ENCODE results near the gene VIL1. TPM values are rescaled to one million over a fixed set of nuclear protein-coding genes. Genes with fewer than 3 reads are reported as not detected.

VIL1 gene
- total RNA-seq, 1 experiment from 2014 or later: 0.18 TPM

GRCh38 chr2:218391202-218391601 is 27.7 kb upstream of the VIL1 start:
- Histone ChIP-seq H3K36me3 (ENCODE audit: control insufficient read depth, insufficient read depth, low read length) (no peaks in the 10 kb centered on the region), H3K27me3 (ENCODE audit: control insufficient read depth, insufficient read depth, low read length) (no peaks in the 10 kb centered on the region), H3K27ac (ENCODE audit: low read length) (no peak overlapping the region), H3K9me3 (ENCODE audit: control insufficient read depth, insufficient read depth, low read depth, low read length) (no peaks in the 10 kb centered on the region), H3K4me3 (ENCODE audit: low read depth in 2 of 2, low read length in 2 of 2) (no peak overlapping the region), H3K4me1 (ENCODE audit: control insufficient read depth, insufficient read depth, low read length) (peaks cover 17% of the 10 kb centered on the region)
- ATAC-seq (no peak), DNase-seq (ENCODE audit: low read depth, low spot score) (no peak)
- intact Hi-C loops (cut with micrococcal nuclease; ENCODE audit: unreplicated experiment): no loop called here
- in situ Hi-C loops (cut with HindIII; ENCODE audit: low pct_unique_long_range_greater_than_20kb, low sequenced_read_pairs): no loop called here
- no TSS peak for BruUV-seq (replicated peaks)
- CTCF ChIA-PET: no interaction called here
- POLR2A ChIA-PET: no interaction called here
- TF ChIP-seq SIN3A (IDR thresholded peaks at IDR 0.05; ENCODE audit: borderline replicate concordance, insufficient read depth, low read depth, low read length) (no peak), POLR2AphosphoS5 (IDR thresholded peaks at IDR 0.05; ENCODE audit: low read depth, low read length) (no peak), REST (IDR thresholded peaks at IDR 0.05; ENCODE audit: insufficient read depth in 1 of 2, low read depth in 2 of 2, low read length in 1 of 2) (no peak), CTCF (IDR thresholded peaks at IDR 0.05) (no peak), TCF7L2 (IDR thresholded peaks at IDR 0.05; ENCODE audit: low read depth, low read length) (no peak)

- H3K9me3 ChIP-seq (ENCODE audit: control insufficient read depth, insufficient read depth, low read depth, low read length): no peaks in the 10 kb centered on the region
- ATAC-seq (no peak), DNase-seq (ENCODE audit: low read depth, low spot score) (no peak)
- TF ChIP-seq CTCF (IDR thresholded peaks at IDR 0.05): no peak
- TF ChIP-seq POLR2AphosphoS5 (IDR thresholded peaks at IDR 0.05; ENCODE audit: low read depth, low read length): no peak
- TF ChIP-seq REST (IDR thresholded peaks at IDR 0.05; ENCODE audit: insufficient read depth in 1 of 2, low read depth in 2 of 2, low read length in 1 of 2): no peak
- TF ChIP-seq TCF7L2 (IDR thresholded peaks at IDR 0.05; ENCODE audit: low read depth, low read length): no peak
- TF ChIP-seq SIN3A (IDR thresholded peaks at IDR 0.05; ENCODE audit: borderline replicate concordance, insufficient read depth, low read depth, low read length): no peak
- ChIA-PET POLR2A (no interaction called here), CTCF (no interaction called here)
- H3K4me3 ChIP-seq (ENCODE audit: low read depth in 2 of 2, low read length in 2 of 2): no peak overlapping the region
- no peaks in the 10 kb centered on the region for H3K36me3 ChIP-seq (ENCODE audit: control insufficient read depth, insufficient read depth, low read length)
- no peaks in the 10 kb centered on the region for H3K27me3 ChIP-seq (ENCODE audit: control insufficient read depth, insufficient read depth, low read length)
- intact Hi-C loops (cut with micrococcal nuclease; ENCODE audit: unreplicated experiment) (no loop called here), in situ Hi-C loops (cut with HindIII; ENCODE audit: low pct_unique_long_range_greater_than_20kb, low sequenced_read_pairs) (no loop called here)
- H3K27ac ChIP-seq (ENCODE audit: low read length): no peak overlapping the region
- no TSS peak for BruUV-seq (replicated peaks)
- peaks cover 20% of the 10 kb centered on the region for H3K4me1 ChIP-seq (ENCODE audit: control insufficient read depth, insufficient read depth, low read length)
Measured at GRCh38 chr2:218392459-218392858, 26.5 kb upstream of the VIL1 start.
